GM12872 (cell line): ENCODE data around the gene BCORL1.
A peak's percentile ranks its signal among the peaks of the same experiment; 100 is the strongest.

ENCODE experiments used
- CTCF ChIP-seq: IDR thresholded peaks from 3 replicates; pipeline ENCODE4 v1.5.1; 2011; ENCODE audit warnings: low read depth, mild to moderate bottlenecking, low read length, moderate library complexity; ENCODE audit not compliant: insufficient read depth

Gene BCORL1

GRCh38 chrX:130090364-130090763 is 107.9 kb downstream of the BCORL1 start:
- no peak for TF ChIP-seq CTCF

- peak; percentile 41 for TF ChIP-seq CTCF
Measured at GRCh38 chrX:130091980-130092522, 109.6 kb downstream of the BCORL1 start.

GRCh38 chrX:130093271-130093670 is 110.8 kb downstream of the BCORL1 start:
- TF ChIP-seq CTCF: no peak

- TF ChIP-seq CTCF: no peak
Measured at GRCh38 chrX:130094696-130095095, 112.3 kb downstream of the BCORL1 start.

GRCh38 chrX:130095249-130096030 is 113.0 kb downstream of the BCORL1 start:
- no peak for TF ChIP-seq CTCF

GRCh38 chrX:130097507-130098209 is 115.2 kb downstream of the BCORL1 start:
- TF ChIP-seq CTCF: no peak

- TF ChIP-seq CTCF: no peak
Measured at GRCh38 chrX:130098210-130098552, 115.7 kb downstream of the BCORL1 start.
